ENCODE results near the gene TMCO1. TPM values are rescaled to one million over a fixed set of nuclear protein-coding genes. Genes with fewer than 3 reads are reported as not detected.

The TMCO1 gene
- total RNA-seq, 1 experiment from 2014 or later = 70.1 TPM

- no peak overlapping the region for H3K4me3 Mint-ChIP-seq
- WGBS (ENCODE audit: extremely low coverage, insufficient read length, low lambda C conversion rate) = no CpG with 5 or more reads among the region's 1 CpG
- Histone ChIP-seq H2BK120ac (ENCODE audit: low read depth, low read length, poor library complexity, severe bottlenecking) (no peak overlapping the region), H3K27ac (ENCODE audit: insufficient read length, low read depth, low read length) (no peak overlapping the region), H3K23me2 (ENCODE audit: insufficient read length, low read depth, low read length, poor library complexity, severe bottlenecking) (no peaks in the 10 kb centered on the region), H3K79me2 (ENCODE audit: insufficient read depth, low read length) (no peaks in the 10 kb centered on the region), H3K4me2 (ENCODE audit: insufficient read depth, insufficient read length, low read length) (no peak overlapping the region), H3K9me3 (ENCODE audit: control insufficient read depth, low read depth, low read length) (no peaks in the 10 kb centered on the region), H2BK15ac (ENCODE audit: low read depth, low read length) (no peak overlapping the region), H4K91ac (ENCODE audit: insufficient read length, low read depth, low read length) (no peak overlapping the region), H3K4ac (ENCODE audit: low read depth, low read length) (no peak overlapping the region), H3K18ac (ENCODE audit: insufficient read length, low read depth, low read length) (no peak overlapping the region), H2AK5ac (ENCODE audit: insufficient read length, low read length) (no peak overlapping the region), H3K23ac (ENCODE audit: insufficient read length, low read depth, low read length) (no peak overlapping the region), H3K79me1 (ENCODE audit: insufficient read depth, low read depth, low read length, poor library complexity, severe bottlenecking) (no peaks in the 10 kb centered on the region), H3T11ph (ENCODE audit: low read length) (no peak overlapping the region), H3K14ac (ENCODE audit: insufficient read depth, low read length) (no peak overlapping the region), H3K56ac (ENCODE audit: insufficient read length, low read depth, low read length) (no peak overlapping the region), H2BK12ac (ENCODE audit: insufficient read length, low read depth, low read length) (no peak overlapping the region), H3K9ac (ENCODE audit: extremely low read depth, insufficient read length, low read length) (no peak overlapping the region), H3K4me1 (ENCODE audit: insufficient read depth, low read length) (0 out of 2 replicates have a peak, but pooled peaks cover 2% of the 10 kb centered on the region), H2BK5ac (ENCODE audit: insufficient read length, low read length) (no peak overlapping the region), H2AFZ (ENCODE audit: low read length) (no peak overlapping the region), H4K5ac (ENCODE audit: insufficient read length, low read depth, low read length) (no peak overlapping the region), H3K27me3 (ENCODE audit: insufficient read depth, low read length) (no peaks in the 10 kb centered on the region), H4K20me1 (ENCODE audit: control insufficient read depth, insufficient read depth, insufficient read length) (no peaks in the 10 kb centered on the region), H4K8ac (replicated peaks; ENCODE audit: insufficient read length, low read depth, low read length) (no peak overlapping the region), H2BK20ac (ENCODE audit: low read depth, low read length, poor library complexity, severe bottlenecking) (no peak overlapping the region)
- no peak for DNase-seq
- no peaks in the 10 kb centered on the region for H3K9me3 Mint-ChIP-seq
- H3K27me3 Mint-ChIP-seq (ENCODE audit: low read depth) = no peaks in the 10 kb centered on the region
- no peak overlapping the region for H3K27ac Mint-ChIP-seq
- peaks cover 0 to 7% of the 10 kb centered on the region in 2 experiments; a peak in 2 of 4 replicates for H3K4me1 Mint-ChIP-seq
- no peak for TF ChIP-seq CTCF (conservative IDR thresholded peaks at IDR 0.05)
- H3K36me3 Mint-ChIP-seq (ENCODE audit: insufficient read depth in 1 of 3, low read depth in 3 of 3) = peaks cover 11 to 38% (median 28%) of the 10 kb centered on the region in 3 experiments; a peak in 6 of 7 replicates
Measured at GRCh38 chr1:165738794-165739193, 29.9 kb downstream of the TMCO1 start.
